Measurements from ENCODE around the gene HOXD3. TPM values are rescaled to one million over a fixed set of nuclear protein-coding genes. Genes with fewer than 3 reads are reported as not detected.

Gene HOXD3
- total RNA-seq, 1 donor from 2014 or later, result not detected

DNA sequence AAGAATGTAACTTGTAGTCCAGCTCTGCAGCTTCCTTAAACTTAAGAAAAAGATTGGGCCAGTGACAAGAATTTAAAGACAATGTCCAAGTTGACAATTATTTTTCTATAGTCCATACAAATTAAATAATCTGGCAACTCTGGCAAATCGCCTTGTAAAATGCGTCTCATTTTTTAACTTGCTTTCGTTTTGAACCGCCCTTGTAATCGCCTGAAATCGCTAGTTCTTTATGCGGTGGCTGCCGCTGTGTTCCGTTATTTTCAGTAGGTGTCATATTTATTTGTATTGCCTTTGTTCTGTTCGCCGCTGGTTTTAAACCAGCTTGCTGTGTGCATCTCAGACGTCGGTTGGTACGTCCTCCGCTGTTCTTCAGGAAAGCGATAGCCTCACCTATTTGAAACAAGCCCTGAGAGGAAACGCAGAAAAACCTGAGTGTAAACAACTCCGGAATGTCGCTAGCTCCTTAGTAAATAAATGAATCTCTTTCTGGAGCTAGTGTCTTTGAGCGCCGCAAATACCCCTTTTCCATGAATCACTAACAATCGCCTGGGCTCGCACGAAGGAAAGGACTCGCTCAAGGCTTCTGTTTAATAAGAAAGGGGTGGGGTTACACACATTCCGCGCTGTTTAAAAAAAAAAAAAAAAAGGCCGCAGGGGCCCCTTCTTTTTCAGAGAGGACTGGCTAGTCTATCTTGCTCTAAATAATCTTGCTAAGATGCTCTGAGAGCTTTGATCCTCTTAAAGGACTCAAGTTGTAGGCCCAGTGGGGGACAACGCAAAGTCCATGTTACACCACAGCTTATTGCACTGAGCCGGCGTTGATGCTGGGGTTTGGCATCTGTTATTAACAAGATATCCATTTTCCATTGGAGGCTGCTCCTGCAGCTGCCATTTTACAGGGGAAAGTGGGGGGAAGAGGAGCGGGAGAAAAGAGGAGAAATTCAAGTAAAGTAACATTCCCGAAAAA, 24.6 kb upstream of the HOXD3 start:
- Histone ChIP-seq H3K4me2 (ENCODE audit: low read length) (peak overlapping the region; percentile 80), H3K9ac (ENCODE audit: low read length) (no peak overlapping the region), H3K36me3 (ENCODE audit: insufficient read depth, low read length) (no peaks in the 10 kb centered on the region), H3K27ac (ENCODE audit: low read depth, low read length) (no peak overlapping the region), H3K79me2 (ENCODE audit: insufficient read depth, low read length) (no peaks in the 10 kb centered on the region), H2AFZ (ENCODE audit: low read depth, low read length) (no peak overlapping the region), H3K4me1 (ENCODE audit: insufficient read depth, low read length) (no peaks in the 10 kb centered on the region), H4K20me1 (ENCODE audit: insufficient read depth, low read length) (no peaks in the 10 kb centered on the region), H3K27me3 (ENCODE audit: insufficient read depth, low read length) (peaks cover 90% of the 10 kb centered on the region), H3K4me3 (ENCODE audit: insufficient read depth, low read depth, low read length) (peak overlapping the region; percentile 38), H3K9me3 (ENCODE audit: insufficient read depth, low read depth, low read length) (no peaks in the 10 kb centered on the region)
- H3K36me3 Mint-ChIP-seq (ENCODE audit: low read depth, unreplicated experiment), result no peaks in the 10 kb centered on the region
- peaks cover 27% of the 10 kb centered on the region for H3K9me3 Mint-ChIP-seq (ENCODE audit: unreplicated experiment)
- H3K27ac Mint-ChIP-seq (ENCODE audit: unreplicated experiment), result peak overlapping the region; percentile 41
- H3K27me3 Mint-ChIP-seq (ENCODE audit: low read depth, unreplicated experiment), result peaks cover 82% of the 10 kb centered on the region
- TF ChIP-seq CTCF (IDR thresholded peaks at IDR 0.05; ENCODE audit: insufficient read depth, low read depth, low read length) (no peak), EZH2 (IDR thresholded peaks at IDR 0.05; ENCODE audit: insufficient read depth, low read length) (peak; percentile 79)
- peaks cover 3% of the 10 kb centered on the region for H3K4me1 Mint-ChIP-seq (ENCODE audit: low read depth, unreplicated experiment)
- FAIRE-seq (no peak), DNase-seq (ENCODE audit: low read depth) (no peak)
- H3K4me3 Mint-ChIP-seq (ENCODE audit: unreplicated experiment), result peak overlapping the region; percentile 67

GRCh38 chr2:176133389-176133788, 23.7 kb upstream of the HOXD3 start:
- H3K36me3 ChIP-seq (ENCODE audit: insufficient read depth, low read length), result no peaks in the 10 kb centered on the region
- Mint-ChIP-seq H3K36me3 (ENCODE audit: low read depth, unreplicated experiment) (no peaks in the 10 kb centered on the region), H3K27me3 (ENCODE audit: low read depth, unreplicated experiment) (peaks cover 83% of the 10 kb centered on the region), H3K27ac (ENCODE audit: unreplicated experiment) (no peak overlapping the region), H3K4me3 (ENCODE audit: unreplicated experiment) (no peak overlapping the region), H3K4me1 (ENCODE audit: low read depth, unreplicated experiment) (peaks cover 2% of the 10 kb centered on the region), H3K9me3 (ENCODE audit: unreplicated experiment) (peaks cover 28% of the 10 kb centered on the region)
- no peak for DNase-seq (ENCODE audit: low read depth)
- H3K27ac ChIP-seq (ENCODE audit: low read depth, low read length), result no peak overlapping the region
- H3K9me3 ChIP-seq (ENCODE audit: insufficient read depth, low read depth, low read length), result no peaks in the 10 kb centered on the region
- no peak for TF ChIP-seq CTCF (IDR thresholded peaks at IDR 0.05; ENCODE audit: insufficient read depth, low read depth, low read length)
- no peak for TF ChIP-seq EZH2 (IDR thresholded peaks at IDR 0.05; ENCODE audit: insufficient read depth, low read length)
- H2AFZ ChIP-seq (ENCODE audit: low read depth, low read length), result no peak overlapping the region
- no peak for FAIRE-seq
- no peaks in the 10 kb centered on the region for H4K20me1 ChIP-seq (ENCODE audit: insufficient read depth, low read length)
- H3K79me2 ChIP-seq (ENCODE audit: insufficient read depth, low read length), result no peaks in the 10 kb centered on the region
- peaks cover 90% of the 10 kb centered on the region for H3K27me3 ChIP-seq (ENCODE audit: insufficient read depth, low read length)
- no peak overlapping the region for H3K4me2 ChIP-seq (ENCODE audit: low read length)
- H3K4me3 ChIP-seq (ENCODE audit: insufficient read depth, low read depth, low read length), result no peak overlapping the region
- H3K9ac ChIP-seq (ENCODE audit: low read length), result no peak overlapping the region
- no peaks in the 10 kb centered on the region for H3K4me1 ChIP-seq (ENCODE audit: insufficient read depth, low read length)

DNA sequence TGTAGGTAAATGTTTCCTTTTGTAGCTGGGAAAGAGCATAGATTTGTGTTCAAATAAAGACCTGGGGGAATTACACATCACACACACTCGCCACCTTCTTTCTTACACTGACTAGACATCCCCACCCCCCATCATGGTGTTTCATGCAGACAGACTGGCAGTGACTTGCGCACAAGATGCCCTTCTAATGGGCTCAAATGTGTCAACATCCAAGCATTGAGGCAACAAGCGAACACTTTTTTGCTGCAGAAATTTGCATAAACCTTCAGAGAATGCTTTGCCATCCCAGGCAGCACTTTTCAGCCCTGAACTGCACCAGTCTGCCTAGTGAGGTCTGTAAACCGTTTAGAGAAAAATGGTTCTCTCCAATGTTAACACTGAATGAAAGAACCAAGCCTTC, 23.1 kb upstream of the HOXD3 start:
- Mint-ChIP-seq H3K36me3 (ENCODE audit: low read depth, unreplicated experiment) (no peaks in the 10 kb centered on the region), H3K9me3 (ENCODE audit: unreplicated experiment) (peaks cover 34% of the 10 kb centered on the region), H3K4me1 (ENCODE audit: low read depth, unreplicated experiment) (no peaks in the 10 kb centered on the region), H3K4me3 (ENCODE audit: unreplicated experiment) (no peak overlapping the region), H3K27me3 (ENCODE audit: low read depth, unreplicated experiment) (peaks cover 85% of the 10 kb centered on the region), H3K27ac (ENCODE audit: unreplicated experiment) (no peak overlapping the region)
- DNase-seq (ENCODE audit: low read depth) (no peak), FAIRE-seq (no peak)
- Histone ChIP-seq H3K36me3 (ENCODE audit: insufficient read depth, low read length) (no peaks in the 10 kb centered on the region), H4K20me1 (ENCODE audit: insufficient read depth, low read length) (no peaks in the 10 kb centered on the region), H3K4me1 (ENCODE audit: insufficient read depth, low read length) (no peaks in the 10 kb centered on the region), H3K27ac (ENCODE audit: low read depth, low read length) (no peak overlapping the region), H3K9ac (ENCODE audit: low read length) (no peak overlapping the region), H3K4me2 (ENCODE audit: low read length) (no peak overlapping the region), H3K27me3 (ENCODE audit: insufficient read depth, low read length) (peaks cover 90% of the 10 kb centered on the region), H3K9me3 (ENCODE audit: insufficient read depth, low read depth, low read length) (peaks cover 3% of the 10 kb centered on the region), H2AFZ (ENCODE audit: low read depth, low read length) (no peak overlapping the region), H3K4me3 (ENCODE audit: insufficient read depth, low read depth, low read length) (no peak overlapping the region), H3K79me2 (ENCODE audit: insufficient read depth, low read length) (no peaks in the 10 kb centered on the region)
- TF ChIP-seq EZH2 (IDR thresholded peaks at IDR 0.05; ENCODE audit: insufficient read depth, low read length) (no peak), CTCF (IDR thresholded peaks at IDR 0.05; ENCODE audit: insufficient read depth, low read depth, low read length) (no peak)

Measured in astrocyte (in vitro differentiated cells and primary cell).